Left lung (tissue), 10 donors: ENCODE results near the gene MSH4. TPM values are rescaled to one million over a fixed set of nuclear protein-coding genes. Genes with fewer than 3 reads are reported as not detected.

Experiments used
- ATAC-seq: fragments of 200-7000 bp; cut with Tn5 transposase; one replicate; pipeline ENCODE4 v1.9.1; 2020; ENCODE audit warnings: moderate library complexity
- DNase-seq, 4 donors: peaks; one replicate each; pipeline ENCODE4 v3.0.0-alpha.2; 2013 to 2020
- H3K27ac ChIP-seq, 2 donors: fragments of 200-600 bp; sonication (generic) in 1 of 2; one replicate each; pipeline versions ENCODE4 v1.5.0 to v1.8.0; 2020 to 2021
- H3K27me3 ChIP-seq, 2 donors: fragments of 200-600 bp; sonication (generic) in 1 of 2; one replicate each; pipeline versions ENCODE4 v1.5.0 to v1.8.0; 2020 to 2021
- H3K36me3 ChIP-seq, 2 donors: fragments of 200-600 bp; sonication (generic) in 1 of 2; one replicate each; pipeline versions ENCODE4 v1.5.0 to v1.8.0; 2020 to 2021
- H3K4me1 ChIP-seq, 2 donors: fragments of 200-600 bp; one replicate each; pipeline ENCODE4 v1.8.0; 2021
- H3K4me3 ChIP-seq, 2 donors: fragments of 200-600 bp; sonication (generic) in 1 of 2; one replicate each; pipeline versions ENCODE4 v1.5.0 to v1.8.0; 2020 to 2021; ENCODE audit warnings: mild to moderate bottlenecking in 1 of 2
- H3K9me3 ChIP-seq, 2 donors: fragments of 200-600 bp; sonication (generic) in 1 of 2; one replicate each; pipeline versions ENCODE4 v1.5.0 to v1.8.0; 2020 to 2021
- intact Hi-C, 2 donors: fragments of 100-400 bp; cut with DNase I; formaldehyde crosslinking; loops; one replicate each; pipeline versions ENCODE4 v1.11.2 to v1.14.2; 2022
- polyA plus RNA-seq, 6 donors: library from polyadenylated mRNA; unstranded; fragments of 120-200 nt; gene quantifications; one replicate each; pipeline ENCODE4 v1.2.1, GENCODE V29; 2013; ENCODE audit not compliant: insufficient read length in 6 of 6
- total RNA-seq, 2 donors: library from RNA; stranded (reverse); fragmentation: NEBNext Ultra II Directional; extraction: Animal tissue kit (Norgen Biotek cat#: 25700); gene quantifications; one replicate each; pipeline ENCODE4 v1.2.1, GENCODE V29; 2021
- TF ChIP-seq, protein P1 (sequence below), 2 donors: fragments of 200-600 bp; sonication (generic) in 1 of 2; IDR thresholded peaks; one replicate each; pipeline versions ENCODE4 v1.5.0 to v1.8.0; 2021; ENCODE audit warnings: antibody characterized with exemption in 2 of 2
- donor health status: DM: no; HTN: yes; CAD: no.
- donor health status: DM: no; HTN: no; CAD: no.

Gene MSH4
- total and polyA plus RNA-seq, 8 donors = 0.24 to 0.94 (median 0.44) TPM

DNA sequence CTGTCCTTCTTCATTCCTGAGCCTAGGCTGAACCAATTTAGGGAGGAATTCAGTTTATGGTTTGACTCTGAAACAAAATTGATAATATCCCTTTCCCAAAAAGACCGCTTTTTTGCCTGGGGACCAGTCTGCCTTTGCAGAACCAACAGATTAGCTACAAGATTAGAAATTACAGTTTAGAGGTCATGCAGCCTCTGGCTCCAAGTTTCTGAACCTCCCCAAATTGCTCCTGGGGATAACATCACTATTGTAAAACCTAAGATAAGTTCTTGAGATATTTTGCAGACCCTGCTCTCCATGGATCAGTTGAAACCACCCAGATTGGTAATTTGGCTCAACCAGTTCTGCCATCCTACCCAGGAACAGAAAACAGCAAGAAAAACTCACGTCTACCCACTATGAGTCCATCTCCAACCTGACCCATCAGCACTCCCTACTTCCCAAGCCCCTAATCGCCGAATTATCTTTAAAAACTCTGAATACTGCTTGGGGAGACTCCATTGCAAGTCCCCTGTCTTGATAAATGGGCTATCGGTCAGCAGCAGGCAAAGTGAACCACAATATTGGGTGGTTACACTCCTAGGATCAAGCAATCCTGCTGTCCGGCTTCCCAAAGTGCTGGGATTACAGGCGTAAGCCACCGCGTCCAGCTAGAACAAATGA is 11.2 kb upstream of the MSH4 start:
- peaks cover 14 to 48% of the 10 kb centered on the region in 2 donors for H3K4me1 ChIP-seq
- H3K36me3 ChIP-seq = peaks cover 0 to 19% of the 10 kb centered on the region in 2 donors
- H3K9me3 ChIP-seq = no peaks in the 10 kb centered on the region
- TF ChIP-seq, protein P1, sequence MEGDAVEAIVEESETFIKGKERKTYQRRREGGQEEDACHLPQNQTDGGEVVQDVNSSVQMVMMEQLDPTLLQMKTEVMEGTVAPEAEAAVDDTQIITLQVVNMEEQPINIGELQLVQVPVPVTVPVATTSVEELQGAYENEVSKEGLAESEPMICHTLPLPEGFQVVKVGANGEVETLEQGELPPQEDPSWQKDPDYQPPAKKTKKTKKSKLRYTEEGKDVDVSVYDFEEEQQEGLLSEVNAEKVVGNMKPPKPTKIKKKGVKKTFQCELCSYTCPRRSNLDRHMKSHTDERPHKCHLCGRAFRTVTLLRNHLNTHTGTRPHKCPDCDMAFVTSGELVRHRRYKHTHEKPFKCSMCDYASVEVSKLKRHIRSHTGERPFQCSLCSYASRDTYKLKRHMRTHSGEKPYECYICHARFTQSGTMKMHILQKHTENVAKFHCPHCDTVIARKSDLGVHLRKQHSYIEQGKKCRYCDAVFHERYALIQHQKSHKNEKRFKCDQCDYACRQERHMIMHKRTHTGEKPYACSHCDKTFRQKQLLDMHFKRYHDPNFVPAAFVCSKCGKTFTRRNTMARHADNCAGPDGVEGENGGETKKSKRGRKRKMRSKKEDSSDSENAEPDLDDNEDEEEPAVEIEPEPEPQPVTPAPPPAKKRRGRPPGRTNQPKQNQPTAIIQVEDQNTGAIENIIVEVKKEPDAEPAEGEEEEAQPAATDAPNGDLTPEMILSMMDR (IDR thresholded peaks at IDR 0.05) = no peak
- ATAC-seq (peak; percentile 42), DNase-seq (no peak)
- H3K4me3 ChIP-seq = peak overlapping the region; percentile 59 to 80
- H3K27me3 ChIP-seq = no peaks in the 10 kb centered on the region
- peak overlapping the region; percentile 85 to 92 for H3K27ac ChIP-seq
- intact Hi-C loops = no loop called here

DNA sequence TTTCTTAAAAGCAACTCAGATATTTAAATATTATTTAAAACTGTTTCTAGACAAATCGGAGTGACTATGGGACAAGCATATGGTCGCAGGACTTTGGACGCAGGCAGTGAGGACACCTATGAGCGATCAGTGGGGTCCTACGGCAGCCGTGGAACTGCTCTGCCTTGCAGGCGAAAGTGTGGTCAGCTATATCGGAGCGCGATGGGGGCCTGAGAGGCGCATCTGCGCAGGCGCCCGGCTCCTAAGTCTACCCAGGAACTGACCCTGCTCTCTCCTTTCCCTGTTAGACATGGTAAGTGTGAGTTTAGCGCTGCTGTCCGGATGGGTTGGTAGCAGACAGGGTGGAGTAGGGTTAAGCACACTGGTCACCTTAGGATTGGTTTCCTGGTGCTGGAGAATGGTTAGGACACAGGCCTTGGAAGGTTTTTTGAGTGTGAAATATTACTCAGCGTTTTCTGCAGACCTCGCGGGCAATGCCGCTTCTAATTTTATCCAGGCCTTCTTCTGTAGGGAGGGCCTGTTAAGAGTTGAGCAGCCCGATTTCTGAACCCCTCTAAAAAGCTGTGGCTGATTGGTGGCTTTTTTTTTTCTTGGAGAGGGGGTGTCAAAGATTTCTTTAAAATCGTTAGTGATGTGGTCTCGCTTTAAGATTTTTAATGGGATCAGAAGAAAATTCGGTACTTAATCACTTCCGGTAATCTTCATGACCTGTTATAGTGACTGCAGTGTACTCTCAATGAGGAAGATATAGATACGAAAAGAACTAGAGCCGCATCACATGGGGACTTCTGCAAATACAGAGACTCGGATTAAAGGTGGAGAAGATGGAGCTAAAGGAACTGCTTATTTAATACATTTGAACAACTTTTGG is 10.5 kb upstream of the MSH4 start, which contains the start of gene RABGGTB:
RABGGTB (plus strand) TSS at position 274 of the 871 bp plus-strand sequence; CDS start at position 290, 16 bp downstream.
- DNase-seq (peak; percentile 95 to 98 (median 96)), ATAC-seq (peak; percentile 99)
- TF ChIP-seq, protein P1 (IDR thresholded peaks at IDR 0.05) = no peak
- Histone ChIP-seq H3K27ac (peak within 1 kb of the TSS; percentile 85 to 92), H3K4me1 (peaks cover 18 to 55% of the 10 kb centered on the region in 2 donors), H3K27me3 (no peaks in the 10 kb centered on the region), H3K36me3 (peaks cover 0 to 27% of the 10 kb centered on the region in 2 donors), H3K4me3 (peak within 1 kb of the TSS; percentile 59 to 80), H3K9me3 (no peaks in the 10 kb centered on the region)
- intact Hi-C loops = no loop called here

DNA sequence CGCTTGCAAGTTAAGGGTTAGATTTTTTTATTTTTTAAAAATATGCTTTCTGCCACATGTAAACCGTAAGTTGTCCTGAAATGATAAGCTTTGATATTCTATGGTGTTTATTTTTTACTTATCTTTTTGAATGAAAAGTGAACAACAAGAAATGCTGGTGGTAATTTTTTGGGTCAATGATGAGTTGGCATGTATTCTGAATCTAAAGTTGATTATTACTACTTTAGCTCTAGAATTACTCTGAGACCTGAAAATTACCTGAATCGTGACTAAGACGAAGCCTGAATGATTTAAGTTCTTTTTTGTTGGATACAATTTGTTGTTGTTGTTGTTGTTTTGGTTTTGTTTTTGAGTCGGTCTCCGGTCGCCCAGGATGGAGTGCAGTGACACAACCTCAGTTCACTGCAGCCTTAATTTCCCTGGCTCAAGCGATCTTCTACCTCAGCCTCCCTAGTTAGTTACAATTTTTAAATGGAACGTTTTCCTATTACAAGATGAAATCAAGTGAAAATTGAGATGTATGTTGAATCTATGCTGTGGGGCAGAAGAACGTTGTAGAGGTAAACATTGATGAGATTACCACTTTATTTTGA is 9.7 kb upstream of the MSH4 start:
- TF ChIP-seq, protein P1 (IDR thresholded peaks at IDR 0.05) = no peak
- Histone ChIP-seq H3K4me1 (peaks cover 18 to 63% of the 10 kb centered on the region in 2 donors), H3K27ac (peak overlapping the region; percentile 85 to 92), H3K4me3 (peak overlapping the region; percentile 59 to 80), H3K9me3 (no peaks in the 10 kb centered on the region), H3K36me3 (peaks cover 0 to 35% of the 10 kb centered on the region in 2 donors), H3K27me3 (no peaks in the 10 kb centered on the region)
- DNase-seq = no peak
- intact Hi-C loops = no loop called here
- ATAC-seq = no peak

DNA sequence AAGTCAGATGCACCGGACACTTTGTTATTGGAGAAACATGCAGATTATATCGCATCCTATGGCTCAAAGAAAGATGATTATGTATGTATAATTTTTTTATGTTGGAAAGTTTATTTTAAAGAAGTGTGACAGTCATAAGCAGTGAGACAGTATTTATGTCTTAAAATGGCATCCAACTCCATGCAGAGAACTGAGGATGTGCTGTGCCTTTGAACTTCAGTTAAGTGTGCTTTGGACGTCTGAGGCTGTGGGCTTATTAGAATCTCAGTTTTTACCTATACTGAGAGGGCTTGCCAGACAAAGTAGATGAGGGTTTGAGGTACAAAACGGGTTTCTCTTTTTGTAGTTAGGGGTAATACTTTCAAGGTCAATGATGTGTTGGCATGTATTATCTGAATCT is 9.2 kb upstream of the MSH4 start:
- Histone ChIP-seq H3K4me3 (peak overlapping the region; percentile 59 to 80), H3K27ac (no peak overlapping the region), H3K36me3 (peaks cover 0 to 40% of the 10 kb centered on the region in 2 donors), H3K4me1 (peaks cover 18 to 66% of the 10 kb centered on the region in 2 donors), H3K9me3 (no peaks in the 10 kb centered on the region), H3K27me3 (no peaks in the 10 kb centered on the region)
- TF ChIP-seq, protein P1 (IDR thresholded peaks at IDR 0.05) = no peak
- ATAC-seq = no peak
- DNase-seq = no peak
- intact Hi-C loops = no loop called here
